Tibial nerve (tissue), 4 donors: Measurements from ENCODE around the gene BNIP2.
"Not testable (repeated sequence)": the region's sequence is repeated elsewhere in the genome, so short reads cannot be mapped to it uniquely, and the experiment has no call there.

Experiments used
- CTCF ChIP-seq, 5 experiments: fragments of 200-600 bp in 3 of 5; fragments of 450-650 bp in 2 of 5; sonication (generic) in 3 of 5; IDR thresholded peaks; one replicate each; pipeline ENCODE4 v1.5.1; 2016 to 2019; ENCODE audit warnings: antibody characterized with exemption in 5 of 5, mild to moderate bottlenecking in 3 of 5, moderate library complexity in 2 of 5
- EP300 ChIP-seq, 2 donors: sonication (generic); formaldehyde crosslinking; IDR thresholded peaks; one replicate each; pipeline ENCODE4 v1.6.1; 2017; ENCODE audit warnings: antibody characterized with exemption in 2 of 2, mild to moderate bottlenecking in 1 of 2
- POLR2A ChIP-seq, 2 donors: fragments of 450-650 bp; IDR thresholded peaks; one replicate each; pipeline ENCODE4 v1.6.1; 2017; ENCODE audit warnings: antibody characterized with exemption in 2 of 2, mild to moderate bottlenecking in 2 of 2, moderate library complexity in 2 of 2

GRCh38 chr15:59645812-59646211 lies 43.3 kb downstream of the BNIP2 start:
- not testable (repeated sequence) for TF ChIP-seq POLR2A, CTCF, EP300 (IDR thresholded peaks at IDR 0.05)
